Right lobe of liver (tissue), 6 donors: ENCODE data around the gene SPOP. TPM values are rescaled to one million over a fixed set of nuclear protein-coding genes. Genes with fewer than 3 reads are reported as not detected.

Experiments used
- ATAC-seq, 4 donors: fragments of 200-7000 bp; cut with Tn5 transposase; one replicate each; pipeline ENCODE4 v1.9.1; 2020; ENCODE audit warnings: mild to moderate bottlenecking in 4 of 4, moderate library complexity in 4 of 4
- DNase-seq, 3 donors: peaks; one replicate each; pipeline ENCODE4 v3.0.0-alpha.2; 2020
- H3K27ac ChIP-seq, 3 donors: fragments of 200-600 bp; one replicate each; pipeline ENCODE4 v1.8.0; 2022
- H3K27me3 ChIP-seq, 2 donors: fragments of 200-600 bp; one replicate each; pipeline ENCODE4 v1.8.0; 2022
- H3K36me3 ChIP-seq, 4 donors: fragments of 200-600 bp; sonication (generic) in 1 of 4; one replicate each; pipeline versions ENCODE4 v1.5.1 to v1.8.0; 2017 to 2022; ENCODE audit warnings: control low read depth in 1 of 4
- H3K4me1 ChIP-seq, 4 donors: fragments of 200-600 bp; sonication (generic) in 1 of 4; one replicate each; pipeline versions ENCODE4 v1.5.1 to v1.8.0; 2017 to 2022; ENCODE audit warnings: control low read depth in 1 of 4
- H3K4me3 ChIP-seq, 3 donors: fragments of 200-600 bp; one replicate each; pipeline ENCODE4 v1.8.0; 2022
- H3K9me3 ChIP-seq, 4 donors: fragments of 200-600 bp; sonication (generic) in 1 of 4; one replicate each; pipeline versions ENCODE4 v1.5.1 to v1.8.0; 2017 to 2022; ENCODE audit warnings: control low read depth in 1 of 4
- POLR2A ChIP-seq: fragments of 450-650 bp; IDR thresholded peaks from one replicate; pipeline ENCODE4 v1.6.1; 2017; ENCODE audit warnings: antibody characterized with exemption, mild to moderate bottlenecking
- WGBS: methylation state at CpG from one replicate; pipeline ENCODE4 v1.1.6; 2018; ENCODE audit warnings: low coverage, low lambda C conversion rate; ENCODE audit not compliant: insufficient coverage; ENCODE audit errors: missing lambda C conversion rate; 5-methylcytosine and 5-hydroxymethylcytosine counted together
- intact Hi-C, 2 donors: fragments of 100-400 bp; cut with DNase I; formaldehyde crosslinking; loops; one replicate each; pipeline versions ENCODE4 v1.11.2 to v1.14.1; 2022
- total RNA-seq, 6 experiments: library from RNA; depleted of rRNA in 2 of 6; stranded (reverse); fragments of >200 nt in 2 of 6; fragmentation: NEBNext Ultra II Directional in 3 of 6; extraction: Animal tissue kit (Norgen Biotek cat#: 25700) in 3 of 6; gene quantifications; one replicate each; pipeline versions ENCODE4 v1.1.0 to v1.2.4, GENCODE V29; 2016 to 2023
- TF ChIP-seq, protein P1 (sequence below), 4 donors: fragments of 200-600 bp in 3 of 4; fragments of 450-650 bp in 1 of 4; IDR thresholded peaks; one replicate each; pipeline versions ENCODE4 v1.5.1 to v1.8.0; 2016 to 2022; ENCODE audit warnings: antibody characterized with exemption in 4 of 4, mild to moderate bottlenecking in 2 of 4
- donor health status: DM: no; HTN: yes; CAD: no.
- donor health status: DM: no; HTN: no; CAD: no.
- donor health status: DM: no; HTN: no; CAD: no.
- donor health status: DM: no; HTN: yes; CAD: no.
- donor health status: DM: no; HTN: yes; CAD: no.

The SPOP gene
- total RNA-seq, 6 experiments from 2014 or later = 26.9 to 41.0 (median 34.1) TPM

DNA sequence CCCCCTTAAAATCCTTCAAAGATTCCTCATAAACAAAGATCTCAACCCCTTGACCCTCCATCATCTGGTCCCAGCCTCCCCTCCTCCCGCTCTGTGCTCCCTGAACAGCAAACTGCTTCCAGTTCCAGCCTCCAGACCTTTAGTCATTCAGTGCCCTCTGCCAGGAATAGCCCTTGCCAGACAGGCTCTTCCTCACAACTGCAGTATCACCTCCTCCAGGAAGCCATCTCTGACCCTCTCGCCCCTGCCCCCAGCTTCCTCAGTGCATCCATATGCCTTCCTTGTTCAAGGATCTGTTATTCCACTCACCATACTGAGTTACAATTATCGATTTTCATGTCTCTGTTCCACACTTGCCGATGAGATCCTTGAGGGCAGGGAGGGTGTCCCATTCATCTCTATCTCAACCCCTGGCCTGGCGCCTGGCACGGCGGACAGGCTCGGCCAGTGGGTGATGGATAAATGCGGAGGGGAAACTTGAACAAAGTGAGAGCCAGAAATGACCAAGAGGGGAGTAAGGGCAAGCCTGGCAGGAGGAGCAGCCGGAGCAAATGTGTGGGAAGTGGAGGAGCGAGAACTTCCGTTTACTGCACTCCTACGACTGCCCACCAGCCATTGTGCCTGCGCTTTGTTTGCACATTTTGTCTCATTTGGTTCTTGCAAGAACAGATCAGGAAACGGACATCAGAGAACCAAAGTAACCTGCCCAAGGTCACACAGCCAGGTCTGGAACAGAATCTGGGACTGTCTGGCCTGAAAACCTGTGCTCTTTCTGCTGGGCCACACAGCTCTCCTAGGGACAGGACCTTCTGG lies 104.2 kb downstream of the SPOP start:
- H3K9me3 ChIP-seq = no peaks in the 10 kb centered on the region
- peaks cover 0 to 8% (median 0%) of the 10 kb centered on the region in 4 donors for H3K4me1 ChIP-seq
- no peak overlapping the region for H3K4me3 ChIP-seq
- no peaks in the 10 kb centered on the region for H3K36me3 ChIP-seq
- no peak overlapping the region for H3K27ac ChIP-seq
- no peak for TF ChIP-seq POLR2A
- TF ChIP-seq, protein P1, sequence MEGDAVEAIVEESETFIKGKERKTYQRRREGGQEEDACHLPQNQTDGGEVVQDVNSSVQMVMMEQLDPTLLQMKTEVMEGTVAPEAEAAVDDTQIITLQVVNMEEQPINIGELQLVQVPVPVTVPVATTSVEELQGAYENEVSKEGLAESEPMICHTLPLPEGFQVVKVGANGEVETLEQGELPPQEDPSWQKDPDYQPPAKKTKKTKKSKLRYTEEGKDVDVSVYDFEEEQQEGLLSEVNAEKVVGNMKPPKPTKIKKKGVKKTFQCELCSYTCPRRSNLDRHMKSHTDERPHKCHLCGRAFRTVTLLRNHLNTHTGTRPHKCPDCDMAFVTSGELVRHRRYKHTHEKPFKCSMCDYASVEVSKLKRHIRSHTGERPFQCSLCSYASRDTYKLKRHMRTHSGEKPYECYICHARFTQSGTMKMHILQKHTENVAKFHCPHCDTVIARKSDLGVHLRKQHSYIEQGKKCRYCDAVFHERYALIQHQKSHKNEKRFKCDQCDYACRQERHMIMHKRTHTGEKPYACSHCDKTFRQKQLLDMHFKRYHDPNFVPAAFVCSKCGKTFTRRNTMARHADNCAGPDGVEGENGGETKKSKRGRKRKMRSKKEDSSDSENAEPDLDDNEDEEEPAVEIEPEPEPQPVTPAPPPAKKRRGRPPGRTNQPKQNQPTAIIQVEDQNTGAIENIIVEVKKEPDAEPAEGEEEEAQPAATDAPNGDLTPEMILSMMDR (IDR thresholded peaks at IDR 0.05) = no peak
- intact Hi-C loops = loop anchor here (5.0 to 10.0 kb wide), 3 partner anchors 124 to 211 kb away; partner anchors contain the start of gene KAT7 (in 1 of the 2)
- DNase-seq = no peak
- peaks cover 0 to 9% of the 10 kb centered on the region in 2 donors for H3K27me3 ChIP-seq
- 40% methylated on average over 9 of the region's 15 CpGs for WGBS
- ATAC-seq = no peak

DNA sequence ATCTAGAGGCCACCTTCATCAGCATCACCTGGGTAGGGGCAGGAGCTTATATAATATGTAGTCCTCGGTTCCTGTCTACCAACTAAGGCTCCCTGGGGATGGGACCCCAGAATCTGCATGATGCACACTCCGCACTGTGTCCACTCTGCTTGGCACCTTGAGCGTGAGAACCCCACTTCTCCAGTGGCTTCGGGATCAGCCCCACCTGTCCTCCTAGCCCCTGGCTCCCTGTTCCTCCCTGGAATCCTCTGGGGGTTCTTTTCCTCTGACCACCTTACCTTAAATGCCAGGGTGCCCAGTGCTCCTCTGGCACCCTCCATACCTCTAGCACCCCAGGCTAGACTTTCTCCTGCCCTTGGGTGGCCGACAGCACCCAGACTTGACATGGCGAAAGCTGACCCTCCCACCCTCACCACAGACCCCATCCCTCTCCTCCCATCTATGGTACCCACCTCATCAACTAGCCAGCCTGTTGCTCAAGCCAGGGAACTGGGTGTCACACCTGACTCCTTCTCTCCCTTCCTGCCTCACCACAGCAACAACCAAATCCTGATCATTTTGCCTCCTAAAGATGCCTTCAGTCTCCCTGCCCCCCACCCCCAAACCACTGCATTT lies 105.0 kb downstream of the SPOP start:
- no peaks in the 10 kb centered on the region for H3K9me3 ChIP-seq
- ATAC-seq = no peak
- peaks cover 0 to 9% of the 10 kb centered on the region in 2 donors for H3K27me3 ChIP-seq
- 47% methylated on average over 3 of the region's 6 CpGs for WGBS
- no peak overlapping the region for H3K4me3 ChIP-seq
- intact Hi-C loops = loop anchor here (5.0 to 10.0 kb wide), 3 partner anchors 124 to 212 kb away; partner anchors contain the start of gene KAT7 (in 1 of the 2)
- TF ChIP-seq, protein P1 (IDR thresholded peaks at IDR 0.05) = no peak
- no peak for TF ChIP-seq POLR2A
- DNase-seq = no peak
- H3K4me1 ChIP-seq = peaks cover 0 to 8% (median 0%) of the 10 kb centered on the region in 4 donors
- H3K36me3 ChIP-seq = no peaks in the 10 kb centered on the region
- no peak overlapping the region for H3K27ac ChIP-seq

DNA sequence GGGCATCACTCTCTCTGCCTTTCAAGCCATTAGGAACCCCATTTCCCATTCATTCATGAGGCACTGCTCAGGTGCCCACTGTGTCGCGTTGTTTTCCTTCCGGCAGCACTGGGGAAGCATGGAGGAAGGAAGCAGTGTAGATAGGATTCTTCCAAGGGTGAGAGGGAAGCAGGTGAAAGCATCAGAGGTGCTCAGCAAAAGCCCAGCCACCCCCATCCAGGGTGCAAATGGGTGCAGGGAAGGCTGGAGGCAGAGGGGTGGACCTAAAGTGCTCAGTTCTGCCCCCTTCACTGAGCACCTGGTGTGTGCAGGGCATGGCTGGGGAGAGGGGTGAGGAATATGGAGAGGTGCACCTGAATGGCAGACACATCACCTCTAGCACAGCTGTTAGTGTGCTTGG lies 105.7 kb downstream of the SPOP start:
- no peaks in the 10 kb centered on the region for H3K9me3 ChIP-seq
- TF ChIP-seq POLR2A = no peak
- TF ChIP-seq, protein P1 (IDR thresholded peaks at IDR 0.05) = no peak
- WGBS = 65% methylated on average over 2 of the region's 3 CpGs
- H3K27me3 ChIP-seq = peaks cover 0 to 9% of the 10 kb centered on the region in 2 donors
- H3K27ac ChIP-seq = no peak overlapping the region
- H3K4me1 ChIP-seq = peaks cover 0 to 8% (median 0%) of the 10 kb centered on the region in 4 donors
- DNase-seq (no peak), ATAC-seq (no peak)
- no peak overlapping the region for H3K4me3 ChIP-seq
- H3K36me3 ChIP-seq = no peaks in the 10 kb centered on the region
- intact Hi-C loops = loop anchor here (5.0 to 10.0 kb wide), 3 partner anchors 125 to 213 kb away; partner anchors contain the start of gene KAT7 (in 1 of the 2)

DNA sequence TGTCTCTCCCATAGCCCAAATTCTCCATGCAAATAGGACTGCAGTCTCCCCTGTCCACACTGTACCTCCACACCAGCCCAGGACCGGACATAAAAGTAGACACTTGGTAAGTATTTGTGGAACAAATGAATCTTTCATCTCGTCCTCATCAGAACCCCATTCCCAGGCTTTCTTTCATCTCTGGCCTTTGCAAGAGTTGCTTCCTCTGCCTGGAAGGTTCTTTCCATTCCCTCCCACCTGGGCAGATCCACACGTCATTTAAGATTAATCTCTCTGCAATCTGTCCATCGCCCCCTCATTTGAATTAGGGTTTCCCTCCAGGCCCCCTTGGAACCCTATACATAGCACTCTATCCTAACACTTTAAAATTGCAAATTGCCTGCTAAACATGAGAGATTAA lies 106.1 kb downstream of the SPOP start:
- H3K4me3 ChIP-seq = no peak overlapping the region
- peaks cover 0 to 8% (median 0%) of the 10 kb centered on the region in 4 donors for H3K4me1 ChIP-seq
- 54% methylated on average over 4 of the region's 4 CpGs for WGBS
- peaks cover 0 to 9% of the 10 kb centered on the region in 2 donors for H3K27me3 ChIP-seq
- no peak for DNase-seq
- no peaks in the 10 kb centered on the region for H3K9me3 ChIP-seq
- H3K36me3 ChIP-seq = no peaks in the 10 kb centered on the region
- intact Hi-C loops = loop anchor here (2.0 to 10.0 kb wide), 4 partner anchors 126 to 213 kb away; partner anchors contain the start of gene KAT7 (in 1 of the 2)
- no peak for ATAC-seq
- H3K27ac ChIP-seq = no peak overlapping the region
- TF ChIP-seq POLR2A = no peak
- TF ChIP-seq, protein P1 (IDR thresholded peaks at IDR 0.05) = no peak
